Mesenchymal stem cell (in vitro differentiated cells and primary cell): ENCODE results near the gene AMZ1.
A peak's percentile ranks its signal among the peaks of the same experiment; 100 is the strongest.
"Not testable (repeated sequence)": the region's sequence is repeated elsewhere in the genome, so short reads cannot be mapped to it uniquely, and the experiment has no call there.

Experiments
- DNase-seq: peaks from one replicate; pipeline ENCODE4 v3.0.0-alpha.2; 2013
- H2AFZ ChIP-seq: one replicate; pipeline ENCODE4 v1.6.1; 2013; ENCODE audit warnings: low read depth, mild to moderate bottlenecking, control low read depth, inconsistent platforms, low read length, moderate library complexity
- H2AK5ac ChIP-seq: 2 replicates; pipeline ENCODE4 v1.6.1; 2013; ENCODE audit warnings: low read length, moderate library complexity, mild to moderate bottlenecking, inconsistent platforms; ENCODE audit not compliant: severe bottlenecking
- H2BK120ac ChIP-seq: one replicate; pipeline ENCODE4 v1.6.1; 2013; ENCODE audit warnings: low read depth, mild to moderate bottlenecking, inconsistent platforms, low read length, moderate library complexity
- H2BK12ac ChIP-seq, 2 experiments: one replicate each; pipeline ENCODE4 v1.6.1; 2013; ENCODE audit warnings: inconsistent platforms in 2 of 2, low read length in 2 of 2, mild to moderate bottlenecking in 2 of 2, moderate library complexity in 2 of 2, control low read depth in 1 of 2
- H2BK15ac ChIP-seq: one replicate; pipeline ENCODE4 v1.6.1; 2013; ENCODE audit warnings: mild to moderate bottlenecking, low read depth, inconsistent platforms; ENCODE audit not compliant: poor library complexity, severe bottlenecking
- H2BK5ac ChIP-seq: 2 replicates; pipeline ENCODE4 v1.6.1; 2013; ENCODE audit warnings: low read depth, mild to moderate bottlenecking, low read length, control low read depth, inconsistent platforms; ENCODE audit not compliant: poor library complexity, severe bottlenecking
- H3K14ac ChIP-seq, 2 experiments: one replicate each; pipeline ENCODE4 v1.6.1; 2013; ENCODE audit warnings: inconsistent platforms in 2 of 2, low read length in 2 of 2, control low read depth in 1 of 2, mild to moderate bottlenecking in 1 of 2, moderate library complexity in 1 of 2
- H3K18ac ChIP-seq, 2 experiments: one replicate each; pipeline ENCODE4 v1.6.1; 2013; ENCODE audit warnings: inconsistent platforms in 2 of 2, low read length in 2 of 2, control low read depth in 1 of 2, low read depth in 1 of 2, mild to moderate bottlenecking in 1 of 2
- H3K23ac ChIP-seq, 2 experiments: one replicate each; pipeline ENCODE4 v1.6.1; 2013; ENCODE audit warnings: inconsistent platforms in 2 of 2, low read length in 2 of 2, mild to moderate bottlenecking in 2 of 2, moderate library complexity in 2 of 2, control low read depth in 1 of 2
- H3K27ac ChIP-seq: 2 replicates; pipeline ENCODE4 v1.5.1; 2013; ENCODE audit warnings: mild to moderate bottlenecking, moderate library complexity, low read length, control low read depth, inconsistent platforms; ENCODE audit not compliant: poor library complexity, severe bottlenecking
- H3K27me3 ChIP-seq, 2 experiments: 2 replicates each; pipeline versions ENCODE4 v1.6.1 to v1.7.0; 2013; ENCODE audit warnings: low read length in 2 of 2, mild to moderate bottlenecking in 2 of 2, moderate library complexity in 2 of 2, control low read depth in 1 of 2, inconsistent platforms in 1 of 2; ENCODE audit not compliant: control insufficient read depth in 1 of 2, insufficient read depth in 1 of 2
- H3K36me3 ChIP-seq, 2 experiments: 2 replicates each; pipeline versions ENCODE4 v1.6.1 to v1.7.0; 2013; ENCODE audit warnings: low read length in 2 of 2, control low read depth in 1 of 2, inconsistent platforms in 1 of 2, low read depth in 1 of 2, mild to moderate bottlenecking in 1 of 2; ENCODE audit not compliant: insufficient read depth in 2 of 2, control insufficient read depth in 1 of 2
- H3K4ac ChIP-seq, 2 experiments: one replicate each; pipeline ENCODE4 v1.6.1; 2013; ENCODE audit warnings: inconsistent platforms in 2 of 2, low read length in 2 of 2, mild to moderate bottlenecking in 2 of 2, moderate library complexity in 2 of 2, control low read depth in 1 of 2, low read depth in 1 of 2
- H3K4me1 ChIP-seq: 2 replicates; pipeline ENCODE4 v1.6.1; 2013; ENCODE audit warnings: low read depth, low read length, control low read depth; ENCODE audit not compliant: control insufficient read depth, insufficient read depth
- H3K4me2 ChIP-seq: 2 replicates; pipeline ENCODE4 v1.6.1; 2013; ENCODE audit warnings: low read length, mild to moderate bottlenecking, inconsistent platforms; ENCODE audit not compliant: poor library complexity, severe bottlenecking
- H3K4me3 ChIP-seq, 2 experiments: 2 replicates each; pipeline versions ENCODE4 v1.5.1 to v1.7.0; 2013; ENCODE audit warnings: low read length in 2 of 2, mild to moderate bottlenecking in 2 of 2, control low read depth in 1 of 2, low read depth in 1 of 2; ENCODE audit not compliant: insufficient read depth in 1 of 2
- H3K79me1 ChIP-seq: replicated peaks from 2 replicates; pipeline ENCODE4 v1.6.1; 2013; ENCODE audit warnings: mild to moderate bottlenecking, control low read depth, low read length, inconsistent platforms; ENCODE audit not compliant: poor library complexity, severe bottlenecking
- H3K9ac ChIP-seq: 2 replicates; pipeline ENCODE4 v1.7.0; 2013; ENCODE audit warnings: mild to moderate bottlenecking, low read length, moderate library complexity
- H3K9me3 ChIP-seq: 2 replicates; pipeline ENCODE4 v1.7.0; 2013; ENCODE audit warnings: mild to moderate bottlenecking, low read length; ENCODE audit not compliant: control insufficient read depth
- H4K8ac ChIP-seq: one replicate; pipeline ENCODE4 v1.6.1; 2013; ENCODE audit warnings: inconsistent platforms, mild to moderate bottlenecking, low read length, moderate library complexity
- H4K91ac ChIP-seq: one replicate; pipeline ENCODE4 v1.6.1; 2013; ENCODE audit warnings: mild to moderate bottlenecking, low read length, inconsistent platforms
- WGBS: methylation state at CpG from one replicate; pipeline ENCODE4 v1.1.7; 2013; ENCODE audit warnings: mixed read lengths; 5-methylcytosine and 5-hydroxymethylcytosine counted together

The AMZ1 gene

DNA sequence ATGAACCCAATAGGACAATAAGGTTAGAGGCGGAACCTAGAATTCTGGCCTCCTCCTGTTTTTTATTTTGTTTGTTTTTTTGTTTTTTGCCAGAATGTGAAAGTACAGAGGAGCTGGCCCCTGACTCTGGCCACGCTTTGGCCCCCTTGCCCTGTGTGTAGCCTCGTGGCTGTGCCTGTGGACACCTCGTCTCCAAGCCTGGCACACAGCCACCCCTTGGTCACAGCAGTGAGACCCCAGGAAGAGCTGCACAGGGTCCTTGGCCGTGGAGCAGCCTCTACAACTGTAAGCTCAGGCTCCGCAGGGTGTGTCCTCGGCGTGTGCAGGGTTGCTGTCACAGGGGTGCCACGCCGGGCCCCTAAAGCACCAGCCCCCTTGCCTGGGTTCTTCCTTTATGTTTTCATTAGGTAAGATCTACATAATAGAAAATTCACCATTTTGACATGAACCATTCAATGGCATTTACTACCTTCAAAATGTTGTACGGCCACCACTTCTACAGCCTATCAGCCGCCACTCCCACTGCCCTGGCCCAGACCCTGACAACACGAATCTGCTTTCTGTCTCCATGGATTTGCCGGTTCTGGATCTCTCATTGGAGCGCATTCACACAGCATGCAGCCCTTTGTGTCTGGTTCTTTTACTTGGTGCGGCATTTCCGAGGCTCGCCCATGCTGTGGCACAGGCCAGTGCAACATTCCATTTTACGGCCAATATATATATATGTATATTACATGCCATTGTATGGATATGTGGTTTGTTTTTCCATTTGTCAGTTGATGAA is 51.0 kb downstream of the AMZ1 start:
- peaks cover 35% of the 10 kb centered on the region for H3K79me1 ChIP-seq
- H2BK12ac ChIP-seq, result no peak overlapping the region
- H3K4me1 ChIP-seq, result peaks cover 17% of the 10 kb centered on the region
- peak overlapping the region; percentile 68 for H4K91ac ChIP-seq
- peaks cover 15 to 19% of the 10 kb centered on the region in 2 experiments for H3K36me3 ChIP-seq
- 97% methylated on average over 15 of the region's 19 CpGs for WGBS
- H3K27me3 ChIP-seq, result no peaks in the 10 kb centered on the region
- no peak overlapping the region for H3K27ac ChIP-seq
- no peak overlapping the region for H2AFZ ChIP-seq
- H3K18ac ChIP-seq, result no peak overlapping the region
- H3K9ac ChIP-seq, result no peak overlapping the region
- H3K4ac ChIP-seq, result no peak overlapping the region
- no peak overlapping the region for H2AK5ac ChIP-seq
- no peak overlapping the region for H2BK120ac ChIP-seq
- H3K4me3 ChIP-seq, result no peak overlapping the region
- H3K4me2 ChIP-seq, result no peak overlapping the region
- H3K9me3 ChIP-seq, result peaks cover 5% of the 10 kb centered on the region
- no peak for DNase-seq
- no peak overlapping the region for H2BK15ac ChIP-seq
- H3K14ac ChIP-seq, result no peak overlapping the region
- H4K8ac ChIP-seq, result no peak overlapping the region
- H3K23ac ChIP-seq, result no peak overlapping the region
- H2BK5ac ChIP-seq, result no peak overlapping the region

- H2AFZ ChIP-seq, H3K14ac ChIP-seq, H2BK12ac ChIP-seq, H3K4ac ChIP-seq, H3K9me3 ChIP-seq, H2BK15ac ChIP-seq, H2AK5ac ChIP-seq, H3K9ac ChIP-seq, H3K4me3 ChIP-seq, H2BK120ac ChIP-seq, H4K91ac ChIP-seq, H3K4me1 ChIP-seq, H4K8ac ChIP-seq, H3K23ac ChIP-seq, H3K27me3 ChIP-seq, DNase-seq, H3K27ac ChIP-seq, H3K18ac ChIP-seq, H3K4me2 ChIP-seq, H2BK5ac ChIP-seq: not testable (repeated sequence)
- Histone ChIP-seq H3K79me1 (peaks cover 22% of the 10 kb centered on the region), H3K36me3 (peaks cover 3 to 11% of the 10 kb centered on the region in 2 experiments)
- 94% methylated on average over 20 of the region's 20 CpGs for WGBS
Measured at GRCh38 chr7:2743523-2744185, 55.7 kb downstream of the AMZ1 start.

- DNase-seq, H2BK12ac ChIP-seq, H3K18ac ChIP-seq, H2AK5ac ChIP-seq, H3K4me3 ChIP-seq, H3K27me3 ChIP-seq, H3K9ac ChIP-seq, H3K4me2 ChIP-seq, H3K4me1 ChIP-seq, H4K91ac ChIP-seq, H3K36me3 ChIP-seq, H4K8ac ChIP-seq, H2BK5ac ChIP-seq, H3K9me3 ChIP-seq, H2BK15ac ChIP-seq, H3K27ac ChIP-seq, H2AFZ ChIP-seq, H2BK120ac ChIP-seq, H3K14ac ChIP-seq, H3K23ac ChIP-seq, H3K4ac ChIP-seq: not testable (repeated sequence)
- peaks cover 11% of the 10 kb centered on the region for H3K79me1 ChIP-seq
Measured at GRCh38 chr7:2748684-2749083, 60.7 kb downstream of the AMZ1 start.

DNA sequence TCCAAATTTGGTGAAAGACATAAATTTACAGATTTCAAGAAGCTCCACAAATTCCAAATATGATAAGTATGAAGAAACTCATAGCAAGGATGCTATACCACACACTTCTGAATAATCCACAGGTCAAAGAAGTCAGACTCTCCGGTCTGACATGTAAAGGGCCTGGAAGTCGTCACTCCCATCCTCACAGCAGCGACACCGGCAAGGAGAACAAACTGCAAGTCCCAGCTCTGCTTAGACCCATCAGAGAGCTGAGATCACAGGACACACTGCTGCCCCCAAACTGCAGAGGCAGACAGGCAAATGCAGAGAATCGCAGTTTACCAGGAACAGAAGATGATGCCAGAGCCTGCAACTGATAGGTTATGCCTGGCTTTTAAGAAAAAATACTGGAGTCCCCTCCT is 62.0 kb downstream of the AMZ1 start:
- H3K79me1 ChIP-seq, result peaks cover 18% of the 10 kb centered on the region
- peak overlapping the region; percentile 15 for H3K27ac ChIP-seq
- H2BK15ac ChIP-seq, result no peak overlapping the region
- H3K9me3 ChIP-seq, result no peaks in the 10 kb centered on the region
- no peak overlapping the region for H4K8ac ChIP-seq
- H3K4me3 ChIP-seq, result no peak overlapping the region
- no peak overlapping the region for H3K9ac ChIP-seq
- H3K18ac ChIP-seq, result peak overlapping the region in 1 of 2 experiments; percentile 30
- DNase-seq, result peak; percentile 62
- H2AFZ ChIP-seq, result no peak overlapping the region
- peak overlapping the region; percentile 37 for H2AK5ac ChIP-seq
- H3K27me3 ChIP-seq, result no peaks in the 10 kb centered on the region
- no peak overlapping the region for H4K91ac ChIP-seq
- no peak overlapping the region for H3K4ac ChIP-seq
- H3K36me3 ChIP-seq, result no peaks in the 10 kb centered on the region
- no peak overlapping the region for H3K4me2 ChIP-seq
- 11% methylated on average over 5 of the region's 5 CpGs for WGBS
- no peak overlapping the region for H2BK120ac ChIP-seq
- no peak overlapping the region for H2BK12ac ChIP-seq
- no peak overlapping the region for H2BK5ac ChIP-seq
- peaks cover 2% of the 10 kb centered on the region for H3K4me1 ChIP-seq
- H3K23ac ChIP-seq, result no peak overlapping the region
- no peak overlapping the region for H3K14ac ChIP-seq
